ENCODE results near the gene RHOU.

DNA sequence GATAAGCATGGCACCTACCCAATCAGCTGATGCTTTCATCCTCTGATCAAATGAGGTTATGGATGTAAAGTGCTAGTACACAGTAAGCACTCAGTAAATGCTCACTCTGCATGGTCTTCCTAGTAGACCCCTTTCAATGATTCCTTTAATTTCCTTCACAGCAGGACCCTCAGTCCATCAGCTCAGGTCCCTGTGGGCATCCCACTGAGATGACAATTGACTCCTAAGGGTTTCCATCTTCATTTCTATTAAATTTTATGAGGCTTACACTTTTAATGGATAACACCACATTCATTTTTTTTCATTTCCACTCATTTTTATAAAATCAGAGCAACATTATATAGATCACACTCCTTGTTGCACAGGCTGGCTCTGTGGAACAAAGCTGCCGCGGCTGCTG is 12.8 kb downstream of the RHOU start:
- no peak for TF ChIP-seq POLR2A (IDR thresholded peaks at IDR 0.05)
- TF ChIP-seq, protein P1, sequence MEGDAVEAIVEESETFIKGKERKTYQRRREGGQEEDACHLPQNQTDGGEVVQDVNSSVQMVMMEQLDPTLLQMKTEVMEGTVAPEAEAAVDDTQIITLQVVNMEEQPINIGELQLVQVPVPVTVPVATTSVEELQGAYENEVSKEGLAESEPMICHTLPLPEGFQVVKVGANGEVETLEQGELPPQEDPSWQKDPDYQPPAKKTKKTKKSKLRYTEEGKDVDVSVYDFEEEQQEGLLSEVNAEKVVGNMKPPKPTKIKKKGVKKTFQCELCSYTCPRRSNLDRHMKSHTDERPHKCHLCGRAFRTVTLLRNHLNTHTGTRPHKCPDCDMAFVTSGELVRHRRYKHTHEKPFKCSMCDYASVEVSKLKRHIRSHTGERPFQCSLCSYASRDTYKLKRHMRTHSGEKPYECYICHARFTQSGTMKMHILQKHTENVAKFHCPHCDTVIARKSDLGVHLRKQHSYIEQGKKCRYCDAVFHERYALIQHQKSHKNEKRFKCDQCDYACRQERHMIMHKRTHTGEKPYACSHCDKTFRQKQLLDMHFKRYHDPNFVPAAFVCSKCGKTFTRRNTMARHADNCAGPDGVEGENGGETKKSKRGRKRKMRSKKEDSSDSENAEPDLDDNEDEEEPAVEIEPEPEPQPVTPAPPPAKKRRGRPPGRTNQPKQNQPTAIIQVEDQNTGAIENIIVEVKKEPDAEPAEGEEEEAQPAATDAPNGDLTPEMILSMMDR (IDR thresholded peaks at IDR 0.05) = no peak
